HL-60 (cell line): ENCODE measurements around the gene KCNH8.

ENCODE experiments used
- DNase-seq, 2 experiments: peaks; one replicate each; pipeline ENCODE4 v3.0.0-alpha.2; 2010 to 2020; ENCODE audit warnings: low read depth in 1 of 2, low spot score in 1 of 2
- H3K27ac ChIP-seq: fragments of 250-450 bp; sonication (Bioruptor Pico); replicated peaks from 2 replicates; pipeline ENCODE4 v1.5.1; 2020; ENCODE audit warnings: mild to moderate bottlenecking, moderate library complexity
- H3K27me3 ChIP-seq: fragments of 250-450 bp; sonication (Bioruptor Pico); 2 replicates; pipeline ENCODE4 v1.5.1; 2021; ENCODE audit warnings: mild to moderate bottlenecking, moderate library complexity; ENCODE audit not compliant: insufficient read depth, poor library complexity, severe bottlenecking
- H3K4me3 ChIP-seq: replicated peaks from 2 replicates; pipeline ENCODE4 v1.5.1; 2011; ENCODE audit warnings: mild to moderate bottlenecking, control low read depth, low read length; ENCODE audit not compliant: insufficient read depth
- GABPA ChIP-seq: IDR thresholded peaks from 2 replicates; pipeline ENCODE4 v1.6.1; 2012; ENCODE audit warnings: low read depth
- POLR2AphosphoS5 ChIP-seq: IDR thresholded peaks from 2 replicates; pipeline ENCODE4 v1.6.1; 2012; ENCODE audit warnings: low read depth
- SPI1 ChIP-seq: IDR thresholded peaks from 2 replicates; pipeline ENCODE4 v1.6.1; 2012; ENCODE audit warnings: low read depth, mild to moderate bottlenecking, borderline replicate concordance
- TF ChIP-seq, protein P1 (sequence below): IDR thresholded peaks from 2 replicates; pipeline ENCODE4 v1.6.1; 2012; ENCODE audit warnings: low read depth; ENCODE audit not compliant: insufficient replicate concordance
- TF ChIP-seq, protein P2 (sequence below): IDR thresholded peaks from one replicate; pipeline ENCODE4 v1.5.1; 2011; ENCODE audit warnings: low read length, control low read depth, inconsistent platforms; ENCODE audit not compliant: insufficient read depth

Gene KCNH8

DNA sequence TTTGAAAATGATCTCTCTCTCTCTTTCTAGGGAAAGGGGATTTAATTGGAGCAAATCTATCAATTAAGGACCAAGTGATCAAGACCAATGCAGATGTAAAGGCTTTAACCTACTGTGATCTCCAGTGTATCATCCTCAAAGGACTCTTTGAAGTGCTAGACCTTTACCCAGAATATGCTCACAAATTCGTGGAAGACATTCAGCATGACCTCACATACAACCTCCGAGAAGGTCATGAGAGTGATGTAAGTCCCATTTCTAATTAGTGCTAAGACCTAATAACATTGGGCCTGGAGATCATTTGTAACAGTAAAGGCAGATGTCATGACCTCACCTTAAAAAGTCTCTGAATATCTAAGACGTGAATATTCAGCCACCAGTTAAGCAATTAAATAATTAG is 308.4 kb downstream of the KCNH8 start:
- no peak overlapping the region for H3K27ac ChIP-seq
- no peaks in the 10 kb centered on the region for H3K27me3 ChIP-seq
- DNase-seq: no peak
- no peak overlapping the region for H3K4me3 ChIP-seq
- no peak for TF ChIP-seq SPI1
- TF ChIP-seq, protein P1, sequence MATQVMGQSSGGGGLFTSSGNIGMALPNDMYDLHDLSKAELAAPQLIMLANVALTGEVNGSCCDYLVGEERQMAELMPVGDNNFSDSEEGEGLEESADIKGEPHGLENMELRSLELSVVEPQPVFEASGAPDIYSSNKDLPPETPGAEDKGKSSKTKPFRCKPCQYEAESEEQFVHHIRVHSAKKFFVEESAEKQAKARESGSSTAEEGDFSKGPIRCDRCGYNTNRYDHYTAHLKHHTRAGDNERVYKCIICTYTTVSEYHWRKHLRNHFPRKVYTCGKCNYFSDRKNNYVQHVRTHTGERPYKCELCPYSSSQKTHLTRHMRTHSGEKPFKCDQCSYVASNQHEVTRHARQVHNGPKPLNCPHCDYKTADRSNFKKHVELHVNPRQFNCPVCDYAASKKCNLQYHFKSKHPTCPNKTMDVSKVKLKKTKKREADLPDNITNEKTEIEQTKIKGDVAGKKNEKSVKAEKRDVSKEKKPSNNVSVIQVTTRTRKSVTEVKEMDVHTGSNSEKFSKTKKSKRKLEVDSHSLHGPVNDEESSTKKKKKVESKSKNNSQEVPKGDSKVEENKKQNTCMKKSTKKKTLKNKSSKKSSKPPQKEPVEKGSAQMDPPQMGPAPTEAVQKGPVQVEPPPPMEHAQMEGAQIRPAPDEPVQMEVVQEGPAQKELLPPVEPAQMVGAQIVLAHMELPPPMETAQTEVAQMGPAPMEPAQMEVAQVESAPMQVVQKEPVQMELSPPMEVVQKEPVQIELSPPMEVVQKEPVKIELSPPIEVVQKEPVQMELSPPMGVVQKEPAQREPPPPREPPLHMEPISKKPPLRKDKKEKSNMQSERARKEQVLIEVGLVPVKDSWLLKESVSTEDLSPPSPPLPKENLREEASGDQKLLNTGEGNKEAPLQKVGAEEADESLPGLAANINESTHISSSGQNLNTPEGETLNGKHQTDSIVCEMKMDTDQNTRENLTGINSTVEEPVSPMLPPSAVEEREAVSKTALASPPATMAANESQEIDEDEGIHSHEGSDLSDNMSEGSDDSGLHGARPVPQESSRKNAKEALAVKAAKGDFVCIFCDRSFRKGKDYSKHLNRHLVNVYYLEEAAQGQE: no peak
- no peak for TF ChIP-seq POLR2AphosphoS5
- TF ChIP-seq GABPA: no peak
- TF ChIP-seq, protein P2, sequence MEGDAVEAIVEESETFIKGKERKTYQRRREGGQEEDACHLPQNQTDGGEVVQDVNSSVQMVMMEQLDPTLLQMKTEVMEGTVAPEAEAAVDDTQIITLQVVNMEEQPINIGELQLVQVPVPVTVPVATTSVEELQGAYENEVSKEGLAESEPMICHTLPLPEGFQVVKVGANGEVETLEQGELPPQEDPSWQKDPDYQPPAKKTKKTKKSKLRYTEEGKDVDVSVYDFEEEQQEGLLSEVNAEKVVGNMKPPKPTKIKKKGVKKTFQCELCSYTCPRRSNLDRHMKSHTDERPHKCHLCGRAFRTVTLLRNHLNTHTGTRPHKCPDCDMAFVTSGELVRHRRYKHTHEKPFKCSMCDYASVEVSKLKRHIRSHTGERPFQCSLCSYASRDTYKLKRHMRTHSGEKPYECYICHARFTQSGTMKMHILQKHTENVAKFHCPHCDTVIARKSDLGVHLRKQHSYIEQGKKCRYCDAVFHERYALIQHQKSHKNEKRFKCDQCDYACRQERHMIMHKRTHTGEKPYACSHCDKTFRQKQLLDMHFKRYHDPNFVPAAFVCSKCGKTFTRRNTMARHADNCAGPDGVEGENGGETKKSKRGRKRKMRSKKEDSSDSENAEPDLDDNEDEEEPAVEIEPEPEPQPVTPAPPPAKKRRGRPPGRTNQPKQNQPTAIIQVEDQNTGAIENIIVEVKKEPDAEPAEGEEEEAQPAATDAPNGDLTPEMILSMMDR: no peak

DNA sequence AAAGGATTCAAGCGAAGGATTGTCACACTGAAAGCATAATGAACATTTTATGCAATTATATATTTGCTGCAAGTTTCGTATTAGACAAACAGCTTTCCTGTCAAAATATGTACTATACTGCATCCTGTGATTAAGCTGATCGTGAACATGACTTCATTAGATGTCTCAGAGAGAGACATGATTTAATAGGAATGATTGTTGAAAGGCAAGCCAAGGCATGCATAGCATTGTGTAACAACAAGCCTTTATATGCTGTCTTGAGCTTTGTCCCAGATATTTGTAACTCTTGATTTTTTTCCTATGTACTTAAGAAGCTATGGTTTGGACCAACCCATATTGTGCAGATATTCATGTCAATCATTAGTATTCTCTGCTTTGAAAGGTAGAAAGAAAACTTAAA is 309.1 kb downstream of the KCNH8 start:
- DNase-seq: no peak
- Histone ChIP-seq H3K27me3 (no peaks in the 10 kb centered on the region), H3K4me3 (no peak overlapping the region), H3K27ac (no peak overlapping the region)
- TF ChIP-seq POLR2AphosphoS5 (no peak), GABPA (no peak), SPI1 (no peak)
- TF ChIP-seq, protein P1: no peak
- TF ChIP-seq, protein P2: no peak

DNA sequence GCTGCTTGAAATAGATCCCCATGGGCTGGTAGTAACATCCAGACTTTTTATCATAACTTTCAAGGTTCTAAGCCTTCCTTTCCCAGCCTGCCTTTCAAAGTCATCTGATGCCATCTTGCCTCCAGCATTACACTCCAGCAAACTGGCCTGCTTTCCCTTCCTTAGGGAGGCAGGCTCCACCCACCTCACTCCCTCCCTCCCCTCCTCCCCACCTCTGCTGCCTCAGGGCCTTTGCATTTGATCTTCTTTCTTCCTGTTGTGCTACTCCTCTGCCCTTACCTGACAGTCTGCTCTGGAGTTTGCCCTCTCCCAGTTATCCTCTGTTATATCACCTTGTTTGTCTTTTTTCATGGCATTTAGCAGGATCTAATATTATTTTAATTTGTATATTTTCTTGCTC is 319.5 kb downstream of the KCNH8 start:
- Histone ChIP-seq H3K27ac (no peak overlapping the region), H3K4me3 (no peak overlapping the region), H3K27me3 (no peaks in the 10 kb centered on the region)
- no peak for DNase-seq
- TF ChIP-seq GABPA (no peak), POLR2AphosphoS5 (no peak), SPI1 (no peak)
- TF ChIP-seq, protein P1: no peak
- TF ChIP-seq, protein P2: no peak
